ENCODE measurements around the gene NINJ2. TPM values are rescaled to one million over a fixed set of nuclear protein-coding genes. Genes with fewer than 3 reads are reported as not detected.

NINJ2 gene
- total RNA-seq, 1 experiment from 2014 or later, result 0.24 TPM

DNA sequence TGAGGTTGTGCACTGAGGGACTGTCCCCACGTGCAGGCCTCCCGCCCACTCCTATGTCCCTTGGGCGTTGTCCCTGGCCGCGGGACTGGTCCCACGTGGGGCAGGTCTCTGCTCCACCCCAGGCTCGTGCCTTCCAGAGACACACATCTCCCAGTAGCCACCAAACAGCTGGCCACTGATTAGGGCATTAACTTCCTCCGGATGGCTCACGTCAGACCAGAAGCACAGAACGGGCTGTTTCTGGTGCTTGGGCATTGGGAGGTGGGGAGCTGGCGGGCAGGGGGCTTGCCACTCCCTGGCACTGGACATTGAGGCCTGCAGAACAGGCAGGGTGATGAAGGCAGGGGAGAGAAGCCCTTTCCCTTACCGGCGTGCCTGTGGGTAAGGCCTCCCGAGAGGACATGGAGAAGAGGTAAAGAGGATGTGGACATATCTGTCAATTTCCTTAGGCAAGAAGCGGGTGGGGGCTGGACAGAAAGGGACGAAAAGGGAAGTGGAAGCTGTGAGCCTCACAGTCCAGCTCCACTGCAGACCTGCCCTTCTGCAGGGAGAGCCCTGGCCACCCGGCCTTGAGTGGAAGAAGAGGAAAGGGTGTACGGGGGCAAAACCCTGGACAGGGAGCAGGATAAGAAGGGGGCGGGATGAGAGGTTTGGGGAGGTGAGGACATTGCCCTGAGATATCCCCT is 101.2 kb downstream of the NINJ2 start:
- no peak overlapping the region for H2BK12ac ChIP-seq (ENCODE audit: insufficient read length, low read depth, low read length)
- H2BK15ac ChIP-seq (ENCODE audit: low read depth, low read length), result no peak overlapping the region
- Mint-ChIP-seq H3K9me3 (no peaks in the 10 kb centered on the region), H3K36me3 (ENCODE audit: insufficient read depth in 1 of 3, low read depth in 3 of 3) (no peaks in the 10 kb centered on the region; a peak in 2 of 7 replicates), H3K27ac (no peak overlapping the region; a peak in 1 of 7 replicates), H3K4me3 (no peak overlapping the region), H3K4me1 (peaks cover 2 to 4% of the 10 kb centered on the region in 2 experiments; a peak in 2 of 4 replicates), H3K27me3 (ENCODE audit: low read depth) (no peaks in the 10 kb centered on the region; the same call in 1 of the 2 replicates)
- H4K20me1 ChIP-seq (ENCODE audit: control insufficient read depth, insufficient read depth, insufficient read length), result no peaks in the 10 kb centered on the region
- H2AFZ ChIP-seq (ENCODE audit: low read length), result no peak overlapping the region
- no peak overlapping the region for H3K14ac ChIP-seq (ENCODE audit: insufficient read depth, low read length)
- no peaks in the 10 kb centered on the region for H3K23me2 ChIP-seq (ENCODE audit: insufficient read length, low read depth, low read length, poor library complexity, severe bottlenecking)
- no peak overlapping the region for H3T11ph ChIP-seq (ENCODE audit: low read length)
- no peak overlapping the region for H4K5ac ChIP-seq (ENCODE audit: insufficient read length, low read depth, low read length)
- no peaks in the 10 kb centered on the region for H3K4me1 ChIP-seq (ENCODE audit: insufficient read depth, low read length)
- no peak overlapping the region for H2BK5ac ChIP-seq (ENCODE audit: insufficient read length, low read length)
- H4K91ac ChIP-seq (ENCODE audit: insufficient read length, low read depth, low read length), result no peak overlapping the region
- H3K9ac ChIP-seq (ENCODE audit: extremely low read depth, insufficient read length, low read length), result no peak overlapping the region
- H3K4ac ChIP-seq (ENCODE audit: low read depth, low read length), result no peak overlapping the region
- no peak overlapping the region for H2BK20ac ChIP-seq (ENCODE audit: low read depth, low read length, poor library complexity, severe bottlenecking)
- H3K27ac ChIP-seq (ENCODE audit: insufficient read length, low read depth, low read length), result no peak overlapping the region
- H3K9me3 ChIP-seq (ENCODE audit: control insufficient read depth, low read depth, low read length), result no peaks in the 10 kb centered on the region
- no peak overlapping the region for H2AK5ac ChIP-seq (ENCODE audit: insufficient read length, low read length)
- TF ChIP-seq CTCF (conservative IDR thresholded peaks at IDR 0.05), result no peak
- no peaks in the 10 kb centered on the region for H3K79me1 ChIP-seq (ENCODE audit: insufficient read depth, low read depth, low read length, poor library complexity, severe bottlenecking)
- H2BK120ac ChIP-seq (ENCODE audit: low read depth, low read length, poor library complexity, severe bottlenecking), result no peak overlapping the region
- H3K4me2 ChIP-seq (ENCODE audit: insufficient read depth, insufficient read length, low read length), result no peak overlapping the region
- no CpG with 5 or more reads among the region's 19 CpGs for WGBS (ENCODE audit: extremely low coverage, insufficient read length, low lambda C conversion rate)
- no peak overlapping the region for H3K18ac ChIP-seq (ENCODE audit: insufficient read length, low read depth, low read length)
- no peak overlapping the region for H3K56ac ChIP-seq (ENCODE audit: insufficient read length, low read depth, low read length)
- no peaks in the 10 kb centered on the region for H3K79me2 ChIP-seq (ENCODE audit: insufficient read depth, low read length)
- no peak overlapping the region for H4K8ac ChIP-seq (replicated peaks; ENCODE audit: insufficient read length, low read depth, low read length)
- no peaks in the 10 kb centered on the region for H3K27me3 ChIP-seq (ENCODE audit: insufficient read depth, low read length)
- H3K23ac ChIP-seq (ENCODE audit: insufficient read length, low read depth, low read length), result no peak overlapping the region
- DNase-seq, result no peak

All from H9 (cell line).